Upper lobe of left lung (tissue), 6 donors: Measurements from ENCODE around the gene STBD1. TPM values are rescaled to one million over a fixed set of nuclear protein-coding genes. Genes with fewer than 3 reads are reported as not detected.

ENCODE experiments used
- ATAC-seq, 2 donors: fragments of 200-7000 bp; cut with Tn5 transposase; one replicate each; pipeline ENCODE4 v1.9.1; 2022; ENCODE audit warnings: mild to moderate bottlenecking in 2 of 2, moderate library complexity in 2 of 2; ENCODE audit not compliant: low FRiP score in 2 of 2
- DNase-seq, 2 donors: peaks; one replicate each; pipeline ENCODE4 v3.0.0-alpha.2; 2019 to 2020
- H3K27ac ChIP-seq, 4 donors: fragments of 200-600 bp; sonication (generic); one replicate each; pipeline ENCODE4 v1.5.1; 2016 to 2019
- H3K27me3 ChIP-seq, 4 donors: fragments of 200-600 bp; sonication (generic); one replicate each; pipeline ENCODE4 v1.5.1; 2017 to 2019
- H3K36me3 ChIP-seq, 4 donors: fragments of 200-600 bp; sonication (generic); one replicate each; pipeline ENCODE4 v1.5.1; 2016 to 2019
- H3K4me1 ChIP-seq, 4 donors: fragments of 200-600 bp; sonication (generic); one replicate each; pipeline ENCODE4 v1.5.1; 2018 to 2019
- H3K4me3 ChIP-seq, 4 donors: fragments of 200-600 bp; sonication (generic); one replicate each; pipeline ENCODE4 v1.5.1; 2017 to 2019; ENCODE audit warnings: mild to moderate bottlenecking in 2 of 4, moderate library complexity in 1 of 4
- H3K9me3 ChIP-seq, 4 donors: fragments of 200-600 bp; sonication (generic); one replicate each; pipeline ENCODE4 v1.5.1; 2018 to 2019
- EP300 ChIP-seq, 4 donors: sonication (generic); formaldehyde crosslinking; IDR thresholded peaks; one replicate each; pipeline ENCODE4 v1.5.1; 2017; ENCODE audit warnings: antibody characterized with exemption in 4 of 4, control low read depth in 2 of 4
- POLR2A ChIP-seq, 4 donors: fragments of 450-650 bp; IDR thresholded peaks; one replicate each; pipeline ENCODE4 v1.5.1; 2016 to 2017; ENCODE audit warnings: antibody characterized with exemption in 4 of 4, mild to moderate bottlenecking in 2 of 4
- POLR2AphosphoS5 ChIP-seq, 2 donors: sonication (generic); formaldehyde crosslinking; IDR thresholded peaks; one replicate each; pipeline ENCODE4 v1.5.1; 2017; ENCODE audit warnings: antibody characterized with exemption in 2 of 2
- WGBS, 2 donors: methylation state at CpG; one replicate each; pipeline ENCODE4 v1.1.5; 2017 to 2018; 5-methylcytosine and 5-hydroxymethylcytosine counted together
- total RNA-seq, 6 donors: library from RNA; depleted of rRNA in 4 of 6; stranded (reverse); fragments of >200 nt in 4 of 6; gene quantifications; one replicate each; pipeline versions ENCODE4 v1.1.0 to v1.2.1, GENCODE V29; 2016 to 2021
- TF ChIP-seq, protein P1 (sequence below), 6 experiments: fragments of 450-650 bp in 4 of 6; fragments of 200-600 bp in 2 of 6; sonication (generic) in 2 of 6; IDR thresholded peaks; one replicate each; pipeline ENCODE4 v1.5.1; 2016 to 2019; ENCODE audit warnings: antibody characterized with exemption in 6 of 6
- donor health status: DM: no; HTN: no; CAD: no; lungs with moderate emphysema.
- donor health status: DM: no; HTN: yes; CAD: no; lungs with severe emphysema.

Gene STBD1
- total RNA-seq, 6 donors from 2014 or later, result 3.6 to 14.2 (median 5.7) TPM

DNA sequence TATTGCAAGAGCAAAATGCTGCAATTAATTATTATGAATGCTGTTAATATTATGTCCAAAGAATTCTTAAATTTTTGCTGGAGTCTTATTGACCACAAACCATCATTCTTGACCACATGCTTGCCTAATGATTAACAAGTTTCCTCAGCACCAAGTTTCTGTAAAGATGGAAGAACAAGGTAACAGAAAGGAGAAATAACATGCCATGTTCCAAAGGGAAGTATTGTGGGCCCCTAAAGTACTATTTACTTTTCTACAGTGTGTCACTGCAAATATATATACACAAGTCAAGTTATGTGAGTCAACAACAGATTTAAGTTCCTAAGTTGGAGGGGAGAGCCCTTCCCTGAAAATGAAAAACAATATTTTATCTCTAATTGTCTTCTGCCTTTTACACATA, 34.5 kb upstream of the STBD1 start:
- no peak for ATAC-seq

GRCh38 chr4:76272582-76272981, 34.0 kb upstream of the STBD1 start:
- no peak for ATAC-seq
- Histone ChIP-seq H3K27me3 (no peaks in the 10 kb centered on the region), H3K9me3 (no peaks in the 10 kb centered on the region), H3K4me3 (no peak overlapping the region), H3K27ac (no peak overlapping the region), H3K36me3 (no peaks in the 10 kb centered on the region), H3K4me1 (peaks cover 0 to 4% (median 0%) of the 10 kb centered on the region in 4 donors)
- TF ChIP-seq, protein P1, sequence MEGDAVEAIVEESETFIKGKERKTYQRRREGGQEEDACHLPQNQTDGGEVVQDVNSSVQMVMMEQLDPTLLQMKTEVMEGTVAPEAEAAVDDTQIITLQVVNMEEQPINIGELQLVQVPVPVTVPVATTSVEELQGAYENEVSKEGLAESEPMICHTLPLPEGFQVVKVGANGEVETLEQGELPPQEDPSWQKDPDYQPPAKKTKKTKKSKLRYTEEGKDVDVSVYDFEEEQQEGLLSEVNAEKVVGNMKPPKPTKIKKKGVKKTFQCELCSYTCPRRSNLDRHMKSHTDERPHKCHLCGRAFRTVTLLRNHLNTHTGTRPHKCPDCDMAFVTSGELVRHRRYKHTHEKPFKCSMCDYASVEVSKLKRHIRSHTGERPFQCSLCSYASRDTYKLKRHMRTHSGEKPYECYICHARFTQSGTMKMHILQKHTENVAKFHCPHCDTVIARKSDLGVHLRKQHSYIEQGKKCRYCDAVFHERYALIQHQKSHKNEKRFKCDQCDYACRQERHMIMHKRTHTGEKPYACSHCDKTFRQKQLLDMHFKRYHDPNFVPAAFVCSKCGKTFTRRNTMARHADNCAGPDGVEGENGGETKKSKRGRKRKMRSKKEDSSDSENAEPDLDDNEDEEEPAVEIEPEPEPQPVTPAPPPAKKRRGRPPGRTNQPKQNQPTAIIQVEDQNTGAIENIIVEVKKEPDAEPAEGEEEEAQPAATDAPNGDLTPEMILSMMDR (IDR thresholded peaks at IDR 0.05), result no peak
- no peak for TF ChIP-seq POLR2A (IDR thresholded peaks at IDR 0.05)
- TF ChIP-seq POLR2AphosphoS5 (IDR thresholded peaks at IDR 0.05), result no peak
- TF ChIP-seq EP300 (IDR thresholded peaks at IDR 0.05), result no peak
- no peak for DNase-seq
- 0 to 50% methylated on average over 1 of the region's 1 CpG for WGBS, 2 donors

More for the DNA sequence above, 34.5 kb upstream of the STBD1 start:
- Histone ChIP-seq H3K27me3 (no peaks in the 10 kb centered on the region), H3K27ac (no peak overlapping the region), H3K4me3 (no peak overlapping the region), H3K36me3 (no peaks in the 10 kb centered on the region), H3K9me3 (no peaks in the 10 kb centered on the region), H3K4me1 (peaks cover 0 to 4% (median 0%) of the 10 kb centered on the region in 4 donors)
- no peak for TF ChIP-seq EP300 (IDR thresholded peaks at IDR 0.05)
- TF ChIP-seq, protein P1 (IDR thresholded peaks at IDR 0.05), result no peak
- no peak for TF ChIP-seq POLR2AphosphoS5 (IDR thresholded peaks at IDR 0.05)
- DNase-seq, result no peak

DNA sequence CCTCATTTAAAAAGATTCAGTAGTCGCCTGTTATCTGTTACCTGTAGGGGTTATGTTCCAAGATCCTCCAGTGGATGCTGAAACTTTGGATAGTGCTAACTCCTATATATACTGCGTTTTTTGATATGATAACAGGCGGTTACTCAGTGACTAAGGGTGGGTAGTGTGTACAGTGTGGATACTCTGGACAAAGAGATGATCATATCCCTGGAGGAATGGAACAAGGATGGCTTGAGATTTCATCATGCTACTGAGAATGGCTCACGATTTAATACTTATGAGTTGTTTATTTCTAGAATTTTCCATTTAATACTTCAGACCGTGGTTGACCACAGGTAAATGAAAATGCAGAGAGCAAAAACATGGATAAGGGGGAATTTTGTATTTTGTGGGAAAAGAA, 33.5 kb upstream of the STBD1 start:
- TF ChIP-seq POLR2AphosphoS5 (IDR thresholded peaks at IDR 0.05) (no peak), POLR2A (IDR thresholded peaks at IDR 0.05) (no peak), EP300 (IDR thresholded peaks at IDR 0.05) (no peak)
- TF ChIP-seq, protein P1 (IDR thresholded peaks at IDR 0.05), result no peak
- ATAC-seq (no peak), DNase-seq (no peak)
- Histone ChIP-seq H3K27ac (no peak overlapping the region), H3K4me3 (no peak overlapping the region), H3K27me3 (no peaks in the 10 kb centered on the region), H3K4me1 (peaks cover 0 to 4% (median 0%) of the 10 kb centered on the region in 4 donors), H3K9me3 (no peaks in the 10 kb centered on the region), H3K36me3 (no peaks in the 10 kb centered on the region)
- 70 to 75% methylated on average over 5 of the region's 5 CpGs for WGBS, 2 donors

GRCh38 chr4:76275486-76276124, 30.9 kb upstream of the STBD1 start:
- ATAC-seq (no peak), DNase-seq (no peak)
- TF ChIP-seq, protein P1 (IDR thresholded peaks at IDR 0.05), result no peak
- TF ChIP-seq EP300 (IDR thresholded peaks at IDR 0.05) (no peak), POLR2AphosphoS5 (IDR thresholded peaks at IDR 0.05) (no peak), POLR2A (IDR thresholded peaks at IDR 0.05) (no peak)
- Histone ChIP-seq H3K4me1 (peaks cover 0 to 4% (median 0%) of the 10 kb centered on the region in 4 donors), H3K4me3 (no peak overlapping the region), H3K36me3 (no peaks in the 10 kb centered on the region), H3K9me3 (no peaks in the 10 kb centered on the region), H3K27me3 (no peaks in the 10 kb centered on the region), H3K27ac (no peak overlapping the region)
- WGBS, 2 donors, result 74 to 77% methylated on average over 3 of the region's 3 CpGs

GRCh38 chr4:76276813-76277212, 29.7 kb upstream of the STBD1 start:
- 84 to 89% methylated on average over 9 of the region's 9 CpGs for WGBS, 2 donors
- DNase-seq, result no peak
- ATAC-seq, result no peak
- Histone ChIP-seq H3K9me3 (no peaks in the 10 kb centered on the region), H3K4me1 (peaks cover 0 to 8% (median 0%) of the 10 kb centered on the region in 4 donors), H3K27me3 (no peaks in the 10 kb centered on the region), H3K27ac (no peak overlapping the region), H3K36me3 (no peaks in the 10 kb centered on the region), H3K4me3 (no peak overlapping the region)
- TF ChIP-seq, protein P1 (IDR thresholded peaks at IDR 0.05), result no peak
- TF ChIP-seq POLR2AphosphoS5 (IDR thresholded peaks at IDR 0.05) (no peak), POLR2A (IDR thresholded peaks at IDR 0.05) (no peak), EP300 (IDR thresholded peaks at IDR 0.05) (no peak)
